K562 (cell line): Measurements from ENCODE around the gene RIOK3. TPM values are rescaled to one million over a fixed set of nuclear protein-coding genes. Genes with fewer than 3 reads are reported as not detected.

Experiments
- ATAC-seq: fragments of 200-7000 bp; cut with Tn5 transposase; 3 replicates; pipeline ENCODE4 v1.9.1; 2020; ENCODE audit warnings: moderate library complexity
- BruUV-seq: library from RNA; stranded (reverse); fragments of 400-500 nt; replicated peaks from 2 replicates; lab custom pipeline; 2021; lab: Mats Ljungman, UMichigan
- CTCF ChIA-PET: fragments of 300-600 bp; formaldehyde crosslinking; extraction: SDS; loops from one replicate; lab custom pipeline; 2021; ENCODE audit warnings: low intra/inter-chr PET ratio; lab: Yijun Ruan, JAX
- POLR2A ChIA-PET: fragments of 300-600, 350-650 bp; sonication (Branson Sonifier 250); formaldehyde crosslinking; extraction: SDS; loops from one replicate; lab custom pipeline; 2021; ENCODE audit warnings: antibody characterized with exemption, inconsistent platforms; lab: Yijun Ruan, JAX
- DNase-seq, 4 experiments: peaks; one replicate each; pipeline versions ENCODE4 v3.0.0 to v3.0.0-alpha.2; 2011 to 2018; ENCODE audit warnings: low spot score in 3 of 4, mixed read lengths in 3 of 4; ENCODE audit errors: extremely low read depth in 1 of 4
- FAIRE-seq: peaks from 2 replicates; lab custom pipeline; 2011; peaks lifted over from hg19 to GRCh38; lab: Jason Lieb, UNC
- H2AFZ ChIP-seq: 2 replicates; pipeline ENCODE4 v1.6.0; 2011; ENCODE audit warnings: low read depth, low read length, control low read depth, inconsistent platforms
- H3K27ac ChIP-seq: fragments of 200-600 bp; 3 replicates; pipeline ENCODE4 v1.8.0; 2011; ENCODE audit warnings: low read depth, mild to moderate bottlenecking, control low read depth, inconsistent platforms, low read length, moderate library complexity, mixed read lengths; ENCODE audit errors: extremely low read depth
- H3K27me3 ChIP-seq, 2 experiments: fragments of 300-600 bp in 1 of 2; 2 replicates in 1 of 2; 3 replicates in 1 of 2; pipeline versions ENCODE4 v1.6.0 to v1.8.0; 2011; ENCODE audit warnings: inconsistent platforms in 2 of 2, low read length in 2 of 2, mild to moderate bottlenecking in 1 of 2, mixed read lengths in 1 of 2, moderate library complexity in 1 of 2; ENCODE audit not compliant: control insufficient read depth in 2 of 2, insufficient read depth in 2 of 2
- H3K36me3 ChIP-seq: fragments of 300-600 bp; 3 replicates; pipeline ENCODE4 v1.8.0; 2011; ENCODE audit warnings: mild to moderate bottlenecking, low read length, inconsistent platforms; ENCODE audit not compliant: control insufficient read depth, insufficient read depth
- H3K4me1 ChIP-seq, 2 experiments: fragments of 200-600 bp in 1 of 2; replicated peaks in 1 of 2; 2 replicates in 1 of 2; 3 replicates in 1 of 2; pipeline versions ENCODE4 v1.5.1 to v1.8.0; 2011; ENCODE audit warnings: inconsistent platforms in 2 of 2, low read length in 2 of 2, mild to moderate bottlenecking in 1 of 2, mixed read lengths in 1 of 2, moderate library complexity in 1 of 2; ENCODE audit not compliant: control insufficient read depth in 2 of 2, insufficient read depth in 2 of 2
- H3K4me2 ChIP-seq: 2 replicates; pipeline ENCODE4 v1.6.1; 2011; ENCODE audit warnings: low read length, control low read depth, inconsistent platforms, mixed read lengths; ENCODE audit not compliant: insufficient read depth
- H3K4me3 ChIP-seq: fragments of 200-600 bp; sonication (generic), shearing (Covaris generic); 2 replicates; pipeline ENCODE4 v1.5.1; 2016; ENCODE audit warnings: control low read depth, inconsistent platforms
- H3K79me2 ChIP-seq: fragments of 200-600 bp; 3 replicates; pipeline ENCODE4 v1.8.0; 2011; ENCODE audit warnings: low read length, inconsistent platforms; ENCODE audit not compliant: control insufficient read depth, insufficient read depth
- H3K9ac ChIP-seq, 2 experiments: 2 replicates each; pipeline versions ENCODE4 v1.6.0 to v1.6.1; 2011; ENCODE audit warnings: low read depth in 2 of 2, low read length in 2 of 2, control low read depth in 1 of 2, inconsistent platforms in 1 of 2, mild to moderate bottlenecking in 1 of 2, mixed read lengths in 1 of 2; ENCODE audit not compliant: insufficient read depth in 1 of 2
- H3K9me1 ChIP-seq: one replicate; pipeline ENCODE4 v1.6.0; 2011; ENCODE audit warnings: inconsistent platforms, mild to moderate bottlenecking, low read length, moderate library complexity; ENCODE audit not compliant: control insufficient read depth, insufficient read depth
- H3K9me3 ChIP-seq: replicated peaks from 2 replicates; pipeline ENCODE4 v1.5.1; 2011; ENCODE audit warnings: low read depth, low read length, inconsistent platforms; ENCODE audit not compliant: control insufficient read depth, insufficient read depth
- H4K20me1 ChIP-seq: replicated peaks from 2 replicates; pipeline ENCODE4 v1.6.1; 2011; ENCODE audit warnings: low read length, inconsistent platforms, mixed read lengths; ENCODE audit not compliant: control insufficient read depth, insufficient read depth
- CREM ChIP-seq: IDR thresholded peaks from 2 replicates; pipeline ENCODE4 v1.6.1; 2014; ENCODE audit warnings: antibody characterized with exemption, low read depth
- JUNB ChIP-seq: fragments of 450-650 bp; formaldehyde crosslinking; conservative IDR thresholded peaks from 2 replicates; pipeline ENCODE4 v1.4.0; 2020; ENCODE audit warnings: mild to moderate bottlenecking
- MTA2 ChIP-seq: fragments of 450-650 bp; IDR thresholded peaks from 2 replicates; pipeline ENCODE4 v1.6.1; 2016; ENCODE audit warnings: low read depth
- NEUROD1 ChIP-seq: fragments of 150-350 bp; IDR thresholded peaks from 2 replicates; pipeline ENCODE4 v1.6.1; 2014; ENCODE audit warnings: borderline replicate concordance, low read length, low read depth; ENCODE audit not compliant: partially characterized antibody
- PCBP2 ChIP-seq: fragments of 200-400 bp; formaldehyde crosslinking; IDR thresholded peaks from 2 replicates; pipeline ENCODE4 v1.6.1; 2018; ENCODE audit warnings: low read length, low read depth, mild to moderate bottlenecking, moderate library complexity; ENCODE audit not compliant: poor library complexity, severe bottlenecking
- RCOR1 ChIP-seq, 2 experiments: IDR thresholded peaks; 2 replicates each; pipeline ENCODE4 v1.6.1; 2012; ENCODE audit warnings: low read depth in 2 of 2, low read length in 2 of 2, borderline replicate concordance in 1 of 2, improper control_type of control experiment in 1 of 2
- RNF2 ChIP-seq: sonication (generic); IDR thresholded peaks from 2 replicates; pipeline ENCODE4 v1.6.1; 2016
- SAP30 ChIP-seq: fragments of 200-600 bp; sonication (generic); IDR thresholded peaks from 2 replicates; pipeline ENCODE4 v1.6.1; 2012; ENCODE audit warnings: borderline replicate concordance, low read depth, mild to moderate bottlenecking, moderate library complexity, low read length, control low read depth, inconsistent platforms; ENCODE audit not compliant: insufficient read depth, poor library complexity, severe bottlenecking
- SMC3 ChIP-seq: conservative IDR thresholded peaks from 2 replicates; pipeline ENCODE4 v1.6.1; 2011; ENCODE audit warnings: low read depth, low read length, improper control_type of control experiment; ENCODE audit not compliant: insufficient read depth
- ZNF133 ChIP-seq: fragments of 250-450 bp; sonication (Bioruptor Pico); IDR thresholded peaks from 2 replicates; pipeline ENCODE4 v1.4.0; 2020; ENCODE audit warnings: mild to moderate bottlenecking
- ZNF316 ChIP-seq: fragments of 450-650 bp; IDR thresholded peaks from 2 replicates; pipeline ENCODE4 v1.6.1; 2016
- WGBS: fragments of 100-300 bp; shearing (Covaris generic); methylation state at CpG from one replicate; pipeline ENCODE4 v1.1.6; 2016; ENCODE audit warnings: low coverage, mixed read lengths; ENCODE audit not compliant: insufficient coverage; ENCODE audit errors: missing lambda C conversion rate; 5-methylcytosine and 5-hydroxymethylcytosine counted together
- in situ Hi-C: fragments of 300-500 bp; cut with MboI; formaldehyde crosslinking; loops from 4 replicates; pipeline ENCODE4 v1.15.0; 2018; ENCODE audit warnings: inconsistent platforms, mixed read lengths
- intact Hi-C: fragments of 100-400 bp; cut with micrococcal nuclease; formaldehyde crosslinking; loops from 2 replicates; pipeline ENCODE4 v1.14.2; 2022
- polyA plus RNA-seq, 8 experiments: library from polyadenylated mRNA; depleted of rRNA in 4 of 8; stranded (reverse) in 5 of 8; unstranded in 3 of 8; fragments of >200 nt; fragmentation: Nextera tagmentation in 2 of 8; fragmentation: Illumina TruSeq in 1 of 8; extraction: Ambion mirVana in 2 of 8; extraction: Trizol in 1 of 8; gene quantifications; 2 replicates each; pipeline versions ENCODE4 v1.2.1 to v1.2.3, GENCODE V29; 2011 to 2014; ENCODE audit warnings: inconsistent platforms in 1 of 8, missing spikeins in 1 of 8
- total RNA-seq, 7 experiments: library from RNA; depleted of rRNA in 6 of 7; stranded (reverse); fragments of >200 nt in 6 of 7; fragmentation: Illumina TruSeq in 2 of 7; extraction: Trizol in 2 of 7; gene quantifications; 2 replicates each; pipeline versions ENCODE4 v1.2.1 to v1.2.3, GENCODE V29; 2011 to 2021; ENCODE audit warnings: low replicate concordance in 1 of 7
- TF ChIP-seq, protein P1 (sequence below): sonication (generic); formaldehyde crosslinking; IDR thresholded peaks from 2 replicates; pipeline ENCODE4 v1.8.0; 2022; ENCODE audit warnings: mild to moderate bottlenecking, low read depth, missing genetic modification reagents
- TF ChIP-seq, protein P2 (sequence below): IDR thresholded peaks from 2 replicates; pipeline ENCODE4 v1.6.1; 2012; ENCODE audit warnings: low read depth, low read length, improper control_type of control experiment, borderline replicate concordance
- TF ChIP-seq, protein P3 (sequence below), 2 experiments: IDR thresholded peaks; 2 replicates each; pipeline ENCODE4 v1.6.1; 2012; ENCODE audit warnings: improper control_type of control experiment in 2 of 2, low read depth in 2 of 2, low read length in 2 of 2, borderline replicate concordance in 1 of 2
- TF ChIP-seq, protein P4 (sequence below): fragments of 250-450 bp; sonication (Bioruptor Pico); IDR thresholded peaks from 2 replicates; pipeline ENCODE4 v1.8.0; 2021; ENCODE audit warnings: moderate library complexity, mild to moderate bottlenecking, inconsistent platforms

The RIOK3 gene
- total and polyA plus RNA-seq, 9 of the 15 experiments (the other 6 are each of a cell fraction or from before 2014, with no cell fraction given) = 21.4 to 89.5 (median 62.9) TPM

DNA sequence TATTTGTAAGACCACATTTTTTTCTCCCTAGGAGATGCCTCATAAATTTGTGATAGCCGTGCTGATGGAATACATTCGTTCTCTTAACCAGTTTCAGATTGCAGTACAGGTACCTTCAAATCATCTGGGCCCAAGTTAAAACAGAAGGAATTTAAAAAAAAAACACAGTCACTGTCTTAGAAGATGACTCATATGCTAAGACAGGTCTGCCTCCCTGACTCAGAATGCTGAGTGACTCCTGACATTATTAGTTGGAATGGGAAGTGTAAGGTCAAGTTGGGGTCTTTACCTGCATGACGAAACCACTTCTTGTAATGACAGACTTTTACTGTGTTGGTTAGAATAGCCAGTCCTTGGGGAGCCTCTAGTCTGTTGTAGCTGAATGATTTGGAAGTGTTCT, 76.5 kb downstream of the RIOK3 start:
- Histone ChIP-seq H3K27me3 (no peaks in the 10 kb centered on the region), H2AFZ (no peak overlapping the region), H3K79me2 (peaks cover 8% of the 10 kb centered on the region; the same call in 2 of the 3 replicates), H3K36me3 (peaks cover 88% of the 10 kb centered on the region), H3K4me2 (peak overlapping the region; percentile 43), H3K9me1 (no peaks in the 10 kb centered on the region), H3K9ac (no peak overlapping the region), H4K20me1 (peaks cover 7% of the 10 kb centered on the region), H3K4me3 (no peak overlapping the region), H3K4me1 (peaks cover 14 to 28% of the 10 kb centered on the region in 2 experiments), H3K27ac (peak overlapping the region; percentile 95; the same call in 2 of the 3 replicates), H3K9me3 (no peaks in the 10 kb centered on the region)
- in situ Hi-C loops = no loop called here
- intact Hi-C loops = loop anchor here (1.0 to 2.0 kb wide), 2 partner anchors 12 to 57 kb away; partner anchors contain the start of gene NPC1
- WGBS = 41% methylated on average over 3 of the region's 3 CpGs
- FAIRE-seq = peak; percentile 84
- ATAC-seq = peak; percentile 66
- POLR2A ChIA-PET = interaction anchor here (0.7 to 1.0 kb wide), 2 partner anchors 18 to 85 kb away, joined by 3 read pairs; no protein-coding TSS in a partner anchor
- peak; percentile 68 to 72 (median 72) for DNase-seq
- TSS peak; percentile 9 for BruUV-seq
- CTCF ChIA-PET = no interaction called here
- TF ChIP-seq, protein P1, sequence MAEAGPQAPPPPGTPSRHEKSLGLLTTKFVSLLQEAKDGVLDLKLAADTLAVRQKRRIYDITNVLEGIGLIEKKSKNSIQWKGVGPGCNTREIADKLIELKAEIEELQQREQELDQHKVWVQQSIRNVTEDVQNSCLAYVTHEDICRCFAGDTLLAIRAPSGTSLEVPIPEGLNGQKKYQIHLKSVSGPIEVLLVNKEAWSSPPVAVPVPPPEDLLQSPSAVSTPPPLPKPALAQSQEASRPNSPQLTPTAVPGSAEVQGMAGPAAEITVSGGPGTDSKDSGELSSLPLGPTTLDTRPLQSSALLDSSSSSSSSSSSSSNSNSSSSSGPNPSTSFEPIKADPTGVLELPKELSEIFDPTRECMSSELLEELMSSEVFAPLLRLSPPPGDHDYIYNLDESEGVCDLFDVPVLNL (CRISPR knock-in tag) = no peak
- no peak for TF ChIP-seq ZNF133 (CRISPR knock-in tag)
- no peak for TF ChIP-seq RNF2
- peak; percentile 79; the same call in 1 of the 2 replicates for TF ChIP-seq ZNF316
- peak; percentile 17 for TF ChIP-seq NEUROD1
- TF ChIP-seq PCBP2 = no peak
- TF ChIP-seq SAP30 = no peak
- TF ChIP-seq, protein P2, sequence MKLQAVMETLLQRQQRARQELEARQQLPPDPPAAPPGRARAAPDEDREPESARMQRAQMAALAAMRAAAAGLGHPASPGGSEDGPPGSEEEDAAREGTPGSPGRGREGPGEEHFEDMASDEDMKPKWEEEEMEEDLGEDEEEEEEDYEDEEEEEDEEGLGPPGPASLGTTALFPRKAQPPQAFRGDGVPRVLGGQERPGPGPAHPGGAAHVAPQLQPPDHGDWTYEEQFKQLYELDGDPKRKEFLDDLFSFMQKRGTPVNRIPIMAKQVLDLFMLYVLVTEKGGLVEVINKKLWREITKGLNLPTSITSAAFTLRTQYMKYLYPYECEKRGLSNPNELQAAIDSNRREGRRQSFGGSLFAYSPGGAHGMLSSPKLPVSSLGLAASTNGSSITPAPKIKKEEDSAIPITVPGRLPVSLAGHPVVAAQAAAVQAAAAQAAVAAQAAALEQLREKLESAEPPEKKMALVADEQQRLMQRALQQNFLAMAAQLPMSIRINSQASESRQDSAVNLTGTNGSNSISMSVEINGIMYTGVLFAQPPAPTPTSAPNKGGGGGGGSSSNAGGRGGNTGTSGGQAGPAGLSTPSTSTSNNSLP = no peak
- TF ChIP-seq, protein P3, sequence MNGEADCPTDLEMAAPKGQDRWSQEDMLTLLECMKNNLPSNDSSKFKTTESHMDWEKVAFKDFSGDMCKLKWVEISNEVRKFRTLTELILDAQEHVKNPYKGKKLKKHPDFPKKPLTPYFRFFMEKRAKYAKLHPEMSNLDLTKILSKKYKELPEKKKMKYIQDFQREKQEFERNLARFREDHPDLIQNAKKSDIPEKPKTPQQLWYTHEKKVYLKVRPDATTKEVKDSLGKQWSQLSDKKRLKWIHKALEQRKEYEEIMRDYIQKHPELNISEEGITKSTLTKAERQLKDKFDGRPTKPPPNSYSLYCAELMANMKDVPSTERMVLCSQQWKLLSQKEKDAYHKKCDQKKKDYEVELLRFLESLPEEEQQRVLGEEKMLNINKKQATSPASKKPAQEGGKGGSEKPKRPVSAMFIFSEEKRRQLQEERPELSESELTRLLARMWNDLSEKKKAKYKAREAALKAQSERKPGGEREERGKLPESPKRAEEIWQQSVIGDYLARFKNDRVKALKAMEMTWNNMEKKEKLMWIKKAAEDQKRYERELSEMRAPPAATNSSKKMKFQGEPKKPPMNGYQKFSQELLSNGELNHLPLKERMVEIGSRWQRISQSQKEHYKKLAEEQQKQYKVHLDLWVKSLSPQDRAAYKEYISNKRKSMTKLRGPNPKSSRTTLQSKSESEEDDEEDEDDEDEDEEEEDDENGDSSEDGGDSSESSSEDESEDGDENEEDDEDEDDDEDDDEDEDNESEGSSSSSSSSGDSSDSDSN (IDR thresholded peaks at IDR 0.05; ENCODE audit: borderline replicate concordance in 1 of 2, low read depth in 2 of 2, low read length in 2 of 2) = no peak
- TF ChIP-seq JUNB = peak; percentile 66
- no peak for TF ChIP-seq SMC3
- TF ChIP-seq, protein P4, sequence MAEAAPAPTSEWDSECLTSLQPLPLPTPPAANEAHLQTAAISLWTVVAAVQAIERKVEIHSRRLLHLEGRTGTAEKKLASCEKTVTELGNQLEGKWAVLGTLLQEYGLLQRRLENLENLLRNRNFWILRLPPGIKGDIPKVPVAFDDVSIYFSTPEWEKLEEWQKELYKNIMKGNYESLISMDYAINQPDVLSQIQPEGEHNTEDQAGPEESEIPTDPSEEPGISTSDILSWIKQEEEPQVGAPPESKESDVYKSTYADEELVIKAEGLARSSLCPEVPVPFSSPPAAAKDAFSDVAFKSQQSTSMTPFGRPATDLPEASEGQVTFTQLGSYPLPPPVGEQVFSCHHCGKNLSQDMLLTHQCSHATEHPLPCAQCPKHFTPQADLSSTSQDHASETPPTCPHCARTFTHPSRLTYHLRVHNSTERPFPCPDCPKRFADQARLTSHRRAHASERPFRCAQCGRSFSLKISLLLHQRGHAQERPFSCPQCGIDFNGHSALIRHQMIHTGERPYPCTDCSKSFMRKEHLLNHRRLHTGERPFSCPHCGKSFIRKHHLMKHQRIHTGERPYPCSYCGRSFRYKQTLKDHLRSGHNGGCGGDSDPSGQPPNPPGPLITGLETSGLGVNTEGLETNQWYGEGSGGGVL (CRISPR knock-in tag) = no peak
- TF ChIP-seq CREM = peak; percentile 23; the same call in 1 of the 2 replicates
- no peak for TF ChIP-seq MTA2
- 0 out of 4 replicates have a peak, but pooled peaks of 1 of the 2 experiments have one; percentile 6 for TF ChIP-seq RCOR1 (IDR thresholded peaks at IDR 0.05; ENCODE audit: borderline replicate concordance in 1 of 2, low read depth in 2 of 2, low read length in 2 of 2)
